DND-41 (cell line): ENCODE data around the gene IQCM.

Experiments
- ATAC-seq: fragments of 200-7000 bp; cut with Tn5 transposase; 3 replicates; pipeline ENCODE4 v1.9.1; 2021; ENCODE audit warnings: low read depth; ENCODE audit not compliant: insufficient read depth
- DNase-seq: peaks from one replicate; pipeline ENCODE4 v3.0.0-alpha.2; 2020
- H2AFZ ChIP-seq: 2 replicates; pipeline ENCODE4 v1.6.0; 2012; ENCODE audit warnings: low read depth, low read length
- H3K27ac ChIP-seq: 2 replicates; pipeline ENCODE4 v1.5.1; 2012; ENCODE audit warnings: low read length, inconsistent platforms
- H3K27me3 ChIP-seq: fragments of 200-600 bp; sonication (generic); 2 replicates; pipeline ENCODE4 v1.6.0; 2012; ENCODE audit warnings: low read length, mild to moderate bottlenecking, inconsistent platforms; ENCODE audit not compliant: insufficient read depth, poor library complexity
- H3K36me3 ChIP-seq: 2 replicates; pipeline ENCODE4 v1.5.1; 2012; ENCODE audit warnings: low read length, inconsistent platforms; ENCODE audit not compliant: insufficient read depth
- H3K4me1 ChIP-seq: 2 replicates; pipeline ENCODE4 v1.5.1; 2012; ENCODE audit warnings: mild to moderate bottlenecking, low read length; ENCODE audit not compliant: insufficient read depth
- H3K4me2 ChIP-seq: 2 replicates; pipeline ENCODE4 v1.6.0; 2012; ENCODE audit warnings: mild to moderate bottlenecking, moderate library complexity, low read length, inconsistent platforms; ENCODE audit not compliant: insufficient read depth
- H3K4me3 ChIP-seq, 2 experiments: fragments of 200-600 bp in 1 of 2; shearing (Covaris generic) in 1 of 2; 2 replicates each; pipeline ENCODE4 v1.5.1; 2012 to 2016; ENCODE audit warnings: inconsistent platforms in 2 of 2, low read length in 2 of 2, mild to moderate bottlenecking in 2 of 2, low read depth in 1 of 2, moderate library complexity in 1 of 2
- H3K79me2 ChIP-seq: 2 replicates; pipeline ENCODE4 v1.6.0; 2012; ENCODE audit warnings: low read length, inconsistent platforms; ENCODE audit not compliant: insufficient read depth
- H3K9ac ChIP-seq: 2 replicates; pipeline ENCODE4 v1.6.0; 2012; ENCODE audit warnings: low read depth, mild to moderate bottlenecking, inconsistent platforms, low read length, moderate library complexity
- H3K9me3 ChIP-seq: 2 replicates; pipeline ENCODE4 v1.5.1; 2012; ENCODE audit warnings: low read length, moderate library complexity, mild to moderate bottlenecking, inconsistent platforms; ENCODE audit not compliant: insufficient read depth, severe bottlenecking
- H4K20me1 ChIP-seq: 2 replicates; pipeline ENCODE4 v1.6.0; 2012; ENCODE audit warnings: low read length; ENCODE audit not compliant: insufficient read depth
- CTCF ChIP-seq: IDR thresholded peaks from 2 replicates; pipeline ENCODE4 v1.5.1; 2012; ENCODE audit warnings: borderline replicate concordance, low read length, moderate library complexity, mild to moderate bottlenecking; ENCODE audit not compliant: poor library complexity, severe bottlenecking; ENCODE audit errors: extremely low read depth
- EZH2 ChIP-seq: IDR thresholded peaks from 3 replicates; pipeline ENCODE4 v1.6.1; 2012; ENCODE audit warnings: borderline replicate concordance, low read depth, mild to moderate bottlenecking, moderate library complexity, low read length, inconsistent platforms; ENCODE audit not compliant: severe bottlenecking

Gene IQCM

DNA sequence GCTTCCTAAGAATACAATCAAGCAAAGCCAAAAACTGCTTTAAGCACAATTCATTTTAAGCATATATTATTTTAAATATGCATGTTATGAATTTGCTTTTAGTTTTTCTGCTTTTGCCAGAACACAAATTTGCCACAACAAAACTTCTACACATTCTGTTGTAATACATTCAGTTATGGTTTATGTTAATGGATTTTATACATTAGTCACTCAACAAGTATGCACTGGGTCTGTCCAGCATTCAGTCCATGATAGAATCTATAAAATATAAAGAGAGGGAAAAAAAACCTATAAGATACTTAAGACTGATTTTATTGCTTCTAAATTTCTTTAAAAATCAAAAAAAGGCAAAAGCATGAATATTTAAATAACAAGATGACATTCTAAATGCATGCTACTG, 22.2 kb downstream of the IQCM start:
- Histone ChIP-seq H4K20me1 (no peaks in the 10 kb centered on the region), H3K4me2 (no peak overlapping the region), H2AFZ (no peak overlapping the region), H3K27me3 (no peaks in the 10 kb centered on the region), H3K36me3 (no peaks in the 10 kb centered on the region), H3K9ac (no peak overlapping the region), H3K27ac (no peak overlapping the region), H3K4me1 (no peaks in the 10 kb centered on the region), H3K4me3 (no peak overlapping the region), H3K79me2 (no peaks in the 10 kb centered on the region), H3K9me3 (no peaks in the 10 kb centered on the region)
- DNase-seq (no peak), ATAC-seq (no peak)
- TF ChIP-seq EZH2 (no peak), CTCF (no peak)

GRCh38 chr4:149791851-149792250, 23.8 kb downstream of the IQCM start:
- no peaks in the 10 kb centered on the region for H3K79me2 ChIP-seq
- ATAC-seq (no peak), DNase-seq (no peak)
- H3K27ac ChIP-seq = no peak overlapping the region
- no peak overlapping the region for H2AFZ ChIP-seq
- H3K36me3 ChIP-seq = no peaks in the 10 kb centered on the region
- H3K27me3 ChIP-seq = no peaks in the 10 kb centered on the region
- no peak overlapping the region for H3K4me2 ChIP-seq
- H4K20me1 ChIP-seq = no peaks in the 10 kb centered on the region
- H3K4me3 ChIP-seq = no peak overlapping the region
- no peaks in the 10 kb centered on the region for H3K4me1 ChIP-seq
- TF ChIP-seq CTCF = no peak
- no peak for TF ChIP-seq EZH2
- H3K9ac ChIP-seq = no peak overlapping the region
- H3K9me3 ChIP-seq = no peaks in the 10 kb centered on the region

DNA sequence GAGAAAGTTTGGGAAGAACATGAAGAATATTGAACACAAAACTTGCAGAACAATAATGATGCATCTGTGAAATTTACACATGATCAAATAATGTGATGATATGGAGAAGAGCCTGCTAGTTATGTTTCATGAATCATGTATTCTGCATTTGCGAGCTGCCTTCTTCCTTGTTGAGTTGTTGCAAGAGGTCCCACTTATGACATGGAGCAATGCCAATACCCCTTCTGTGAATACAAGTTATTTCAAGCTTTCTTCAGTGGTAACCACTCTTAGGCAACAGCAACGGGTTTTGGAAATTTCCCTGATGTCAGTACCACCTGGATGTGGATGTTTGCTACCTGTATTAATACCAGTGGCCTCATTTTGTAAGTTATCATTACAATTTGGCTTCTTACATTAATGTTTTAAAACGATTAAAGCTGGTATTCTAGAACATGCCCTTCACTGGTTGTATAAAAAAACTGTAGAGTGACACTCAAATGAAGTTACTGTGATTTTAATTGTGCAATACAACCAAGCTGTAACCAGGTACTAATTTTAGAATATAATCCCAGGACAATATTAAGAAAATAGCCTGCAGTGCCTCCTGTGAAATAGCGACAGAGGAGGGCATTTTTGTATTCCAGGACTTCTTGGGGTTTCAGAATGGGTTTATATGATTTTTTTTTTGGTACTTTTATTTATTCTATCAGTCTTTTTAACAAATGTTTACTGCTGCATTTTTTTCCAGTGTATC, 25.3 kb downstream of the IQCM start:
- Histone ChIP-seq H3K27me3 (no peaks in the 10 kb centered on the region), H3K9me3 (no peaks in the 10 kb centered on the region), H2AFZ (no peak overlapping the region), H3K4me1 (no peaks in the 10 kb centered on the region), H4K20me1 (no peaks in the 10 kb centered on the region), H3K4me3 (no peak overlapping the region), H3K27ac (no peak overlapping the region), H3K36me3 (no peaks in the 10 kb centered on the region), H3K79me2 (no peaks in the 10 kb centered on the region), H3K9ac (no peak overlapping the region), H3K4me2 (no peak overlapping the region)
- TF ChIP-seq EZH2 = no peak
- no peak for TF ChIP-seq CTCF
- ATAC-seq (no peak), DNase-seq (no peak)
